ENCODE results near the gene PWP2.

- TF ChIP-seq, protein P1, sequence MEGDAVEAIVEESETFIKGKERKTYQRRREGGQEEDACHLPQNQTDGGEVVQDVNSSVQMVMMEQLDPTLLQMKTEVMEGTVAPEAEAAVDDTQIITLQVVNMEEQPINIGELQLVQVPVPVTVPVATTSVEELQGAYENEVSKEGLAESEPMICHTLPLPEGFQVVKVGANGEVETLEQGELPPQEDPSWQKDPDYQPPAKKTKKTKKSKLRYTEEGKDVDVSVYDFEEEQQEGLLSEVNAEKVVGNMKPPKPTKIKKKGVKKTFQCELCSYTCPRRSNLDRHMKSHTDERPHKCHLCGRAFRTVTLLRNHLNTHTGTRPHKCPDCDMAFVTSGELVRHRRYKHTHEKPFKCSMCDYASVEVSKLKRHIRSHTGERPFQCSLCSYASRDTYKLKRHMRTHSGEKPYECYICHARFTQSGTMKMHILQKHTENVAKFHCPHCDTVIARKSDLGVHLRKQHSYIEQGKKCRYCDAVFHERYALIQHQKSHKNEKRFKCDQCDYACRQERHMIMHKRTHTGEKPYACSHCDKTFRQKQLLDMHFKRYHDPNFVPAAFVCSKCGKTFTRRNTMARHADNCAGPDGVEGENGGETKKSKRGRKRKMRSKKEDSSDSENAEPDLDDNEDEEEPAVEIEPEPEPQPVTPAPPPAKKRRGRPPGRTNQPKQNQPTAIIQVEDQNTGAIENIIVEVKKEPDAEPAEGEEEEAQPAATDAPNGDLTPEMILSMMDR (IDR thresholded peaks at IDR 0.05) = no peak
- no peak for TF ChIP-seq POLR2A (IDR thresholded peaks at IDR 0.05)
These were observed 48.6 kb upstream of the PWP2 start for GRCh38 chr21:44058652-44058964.

Data from Peyer's patch (tissue), 4 donors.